HUES6 (cell line): ENCODE data around the gene IFNA13.
"Not testable (repeated sequence)": the region's sequence is repeated elsewhere in the genome, so short reads cannot be mapped to it uniquely, and the experiment has no call there.

ENCODE experiments used
- H3K27ac ChIP-seq: 2 replicates; pipeline ENCODE4 v1.7.0; 2013; ENCODE audit warnings: low read depth, mild to moderate bottlenecking, low read length, inconsistent platforms
- H3K27me3 ChIP-seq: 2 replicates; pipeline ENCODE4 v1.6.1; 2013; ENCODE audit warnings: low read length; ENCODE audit not compliant: control insufficient read depth, insufficient read depth
- H3K36me3 ChIP-seq: 2 replicates; pipeline ENCODE4 v1.6.1; 2013; ENCODE audit warnings: low read length; ENCODE audit not compliant: control insufficient read depth, insufficient read depth
- H3K4me1 ChIP-seq: 2 replicates; pipeline ENCODE4 v1.6.1; 2013; ENCODE audit warnings: low read length; ENCODE audit not compliant: control insufficient read depth, insufficient read depth
- H3K4me3 ChIP-seq: 2 replicates; pipeline ENCODE4 v1.5.1; 2013; ENCODE audit warnings: low read depth, low read length
- H3K9ac ChIP-seq: one replicate; pipeline ENCODE4 v1.6.1; 2013; ENCODE audit warnings: mild to moderate bottlenecking, low read length
- H3K9me3 ChIP-seq: 2 replicates; pipeline ENCODE4 v1.6.1; 2013; ENCODE audit warnings: low read depth, low read length; ENCODE audit not compliant: control insufficient read depth, insufficient read depth

IFNA13 gene

DNA sequence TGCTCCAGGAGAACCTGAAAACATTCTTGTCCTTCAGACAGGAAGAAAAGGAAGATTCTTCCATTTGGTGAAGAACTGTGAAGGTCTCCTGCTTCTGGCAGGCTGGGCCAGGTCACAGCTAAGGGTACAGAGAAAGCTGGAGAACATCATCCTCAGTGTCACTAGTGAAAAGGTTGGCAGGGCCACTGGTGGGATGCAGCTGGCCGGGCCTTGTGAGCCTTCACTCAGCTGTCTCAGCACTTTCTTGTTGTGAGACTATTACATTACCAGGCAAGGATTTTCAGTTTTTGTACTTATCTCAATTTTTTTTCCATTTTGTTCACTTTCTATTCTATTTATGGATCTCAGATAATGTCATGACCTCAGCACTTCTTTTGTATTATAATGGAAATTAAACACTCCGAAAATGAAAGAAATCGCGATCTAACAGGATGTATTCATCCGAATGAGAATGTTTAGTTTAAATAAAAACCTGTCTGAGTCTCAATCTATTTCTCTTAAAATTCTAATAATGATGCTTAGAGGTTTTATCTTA, 31.2 kb upstream of the IFNA13 start:
- Histone ChIP-seq H3K4me3 (no peak overlapping the region), H3K9me3 (no peaks in the 10 kb centered on the region), H3K9ac (no peak overlapping the region), H3K4me1 (no peaks in the 10 kb centered on the region), H3K36me3 (no peaks in the 10 kb centered on the region), H3K27me3 (peaks cover 70% of the 10 kb centered on the region), H3K27ac (no peak overlapping the region)

DNA sequence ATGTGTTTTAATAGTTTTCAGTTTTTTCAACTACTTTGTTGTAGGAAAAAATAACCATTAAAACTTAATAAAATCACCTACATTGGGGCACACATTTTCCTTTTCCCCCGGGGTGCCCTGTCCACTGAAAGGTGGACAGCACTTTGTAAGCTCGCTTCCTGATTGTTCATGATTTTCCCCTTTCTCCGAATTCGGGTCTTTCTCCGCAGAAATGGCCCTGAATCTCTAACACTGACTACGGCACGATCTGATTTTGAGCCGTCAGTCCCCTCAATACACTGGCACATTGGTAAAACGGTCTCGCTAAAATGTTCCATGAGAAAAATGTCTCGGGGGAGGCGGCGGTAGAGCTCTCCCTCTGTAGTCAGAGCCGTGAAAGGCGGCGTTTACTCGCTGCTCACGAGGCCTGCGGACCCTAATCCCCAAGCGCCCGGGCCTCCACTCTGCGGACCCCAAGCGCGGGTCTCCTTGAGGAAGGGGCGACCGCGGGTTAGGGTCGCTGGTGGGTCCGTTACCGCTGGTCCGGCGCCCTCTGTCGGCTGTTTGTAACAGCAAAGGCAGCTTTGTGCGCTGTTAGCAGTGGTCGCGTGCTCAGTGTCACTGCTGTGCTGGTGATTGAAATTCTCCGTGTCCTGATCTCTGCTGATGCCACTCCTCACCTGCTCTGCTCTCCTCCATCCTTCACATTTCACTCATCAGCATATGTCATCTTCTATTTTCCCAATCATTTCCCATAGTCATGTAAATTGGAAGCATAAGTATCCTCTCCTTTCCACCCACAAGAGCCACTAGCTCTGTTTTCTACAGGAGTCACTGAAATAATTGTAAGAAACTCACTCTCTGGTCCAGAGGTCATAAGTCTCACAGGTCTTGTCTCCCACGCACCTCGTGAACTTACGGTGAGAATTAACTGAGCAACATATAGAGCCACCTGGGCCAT, 28.2 kb upstream of the IFNA13 start:
- no peaks in the 10 kb centered on the region for H3K36me3 ChIP-seq
- no peak overlapping the region for H3K9ac ChIP-seq
- no peaks in the 10 kb centered on the region for H3K4me1 ChIP-seq
- H3K9me3 ChIP-seq = no peaks in the 10 kb centered on the region
- peaks cover 53% of the 10 kb centered on the region for H3K27me3 ChIP-seq
- H3K27ac ChIP-seq = no peak overlapping the region
- peak overlapping the region; percentile 49 for H3K4me3 ChIP-seq

DNA sequence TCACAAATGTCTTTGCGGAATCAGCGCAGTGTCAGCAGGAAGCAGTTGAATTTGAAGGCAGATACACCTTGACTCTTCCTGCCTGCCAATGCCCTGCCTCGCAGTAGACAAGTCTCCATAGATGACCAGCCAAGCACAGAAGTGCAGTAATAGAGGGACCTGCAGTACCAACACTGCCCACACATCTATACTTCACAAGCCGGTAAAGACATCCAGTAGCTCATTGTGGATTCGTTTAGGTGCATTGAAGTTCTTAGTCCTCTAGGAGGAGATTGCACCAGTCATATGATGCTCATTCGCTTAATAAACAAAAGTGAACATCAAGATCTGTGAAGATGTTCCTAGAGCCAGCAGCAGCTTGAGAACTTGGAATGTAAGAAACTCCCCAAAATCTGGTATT, 24.4 kb upstream of the IFNA13 start:
- Histone ChIP-seq H3K27ac (no peak overlapping the region), H3K4me3 (no peak overlapping the region), H3K4me1 (no peaks in the 10 kb centered on the region), H3K9ac (no peak overlapping the region), H3K27me3 (peaks cover 34% of the 10 kb centered on the region), H3K9me3 (no peaks in the 10 kb centered on the region), H3K36me3 (no peaks in the 10 kb centered on the region)

DNA sequence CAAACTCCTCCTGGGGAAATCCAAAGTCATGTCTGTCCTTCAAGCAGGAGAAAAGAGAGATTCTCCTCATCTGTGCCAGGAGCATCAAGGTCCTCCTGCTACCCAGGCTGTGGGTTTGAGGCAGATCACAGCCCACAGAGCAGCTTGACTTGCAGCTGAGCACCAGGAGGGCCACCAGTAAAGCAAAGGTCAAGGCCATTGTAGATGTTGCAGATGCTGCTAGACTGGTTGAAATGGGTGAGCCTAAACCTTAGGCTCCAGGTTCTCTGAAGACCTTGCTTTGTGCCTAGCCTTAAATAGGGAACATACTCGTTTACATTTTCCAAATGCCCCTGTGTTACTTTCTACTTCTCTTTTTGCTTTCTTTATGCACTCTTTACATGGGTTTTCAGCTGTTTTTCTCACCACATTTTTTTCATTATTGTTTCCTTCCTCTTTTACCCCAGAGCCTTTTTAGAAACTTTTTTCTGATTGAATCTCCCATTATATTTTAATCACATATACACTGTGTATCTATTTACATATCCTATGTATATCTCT, 17.3 kb upstream of the IFNA13 start, which contains the start of gene IFNA2:
Gene IFNA2, minus strand, starts transcription at position 268 of the 540 bp plus-strand sequence. Its CDS starts 69 bp downstream, at position 199.
- Histone ChIP-seq H3K27me3 (no peaks in the 10 kb centered on the region), H3K9ac (no peak within 1 kb of the TSS), H3K4me1 (peaks cover 9% of the 10 kb centered on the region), H3K4me3 (no peak within 1 kb of the TSS), H3K27ac (no peak within 1 kb of the TSS), H3K9me3 (no peaks in the 10 kb centered on the region), H3K36me3 (no peaks in the 10 kb centered on the region)

DNA sequence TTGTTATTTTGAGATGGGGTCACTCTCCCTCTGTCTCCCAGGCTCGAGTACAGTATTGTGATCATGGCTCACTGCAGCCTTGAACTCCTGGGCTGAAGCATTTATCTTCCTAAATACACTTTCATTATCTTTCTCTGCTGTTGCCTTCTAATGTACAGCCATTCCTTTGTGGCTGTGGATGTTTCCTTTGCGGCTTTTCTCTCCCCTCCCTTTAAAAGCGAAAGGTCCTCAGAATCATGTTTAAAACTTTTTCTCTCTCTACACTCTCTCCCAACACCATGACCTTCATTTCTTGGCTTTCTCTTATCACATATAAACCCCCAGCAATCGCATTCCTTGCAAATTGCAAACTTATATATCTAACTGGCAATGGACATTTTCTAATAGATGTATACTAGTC, 15.8 kb upstream of the IFNA13 start:
- Histone ChIP-seq H3K9ac (no peak overlapping the region), H3K4me1 (peaks cover 9% of the 10 kb centered on the region), H3K9me3 (no peaks in the 10 kb centered on the region), H3K4me3 (no peak overlapping the region), H3K27me3 (no peaks in the 10 kb centered on the region), H3K36me3 (no peaks in the 10 kb centered on the region), H3K27ac (no peak overlapping the region)

DNA sequence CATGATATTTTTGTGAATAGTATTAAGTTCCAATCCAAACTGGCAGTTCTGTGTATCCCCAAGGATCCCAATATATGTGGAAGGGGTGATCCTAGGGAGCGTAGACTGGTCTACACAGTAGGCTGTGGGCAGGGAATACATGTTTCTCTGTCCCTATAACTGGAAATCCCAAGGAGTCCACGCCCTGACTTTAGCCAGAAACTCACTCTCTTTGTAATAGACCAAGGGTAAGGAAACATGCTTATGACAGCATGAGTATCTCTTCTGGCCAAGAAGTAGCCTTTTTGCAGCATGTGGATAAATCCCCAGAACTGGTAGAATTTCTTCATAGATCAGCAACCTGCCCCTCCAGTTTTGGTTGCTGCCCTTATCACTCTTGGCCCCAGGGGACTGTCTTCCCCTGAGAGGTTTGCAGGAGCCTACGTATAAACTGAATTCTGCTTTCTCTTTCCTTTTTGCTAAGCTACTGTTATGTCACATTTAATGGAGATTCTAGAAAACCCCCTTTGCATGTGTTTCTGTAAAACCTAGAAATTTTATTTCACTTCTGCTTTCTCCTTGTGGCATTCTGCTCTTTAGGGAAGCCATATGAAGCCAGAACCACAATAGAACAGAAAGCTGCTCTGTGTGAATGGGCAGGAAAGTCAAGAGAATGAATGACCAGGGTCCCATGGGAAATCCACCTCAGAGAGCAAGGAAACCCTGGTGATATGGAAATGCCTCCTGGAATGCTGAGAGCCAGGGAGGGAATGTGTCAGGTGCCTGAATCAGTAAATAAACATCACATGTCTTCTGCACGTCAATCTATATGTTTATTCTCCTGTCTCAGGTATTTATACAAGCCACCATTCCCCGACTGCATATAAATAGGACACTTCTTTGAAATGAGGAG, 13.8 kb upstream of the IFNA13 start:
- no peaks in the 10 kb centered on the region for H3K27me3 ChIP-seq
- no peak overlapping the region for H3K27ac ChIP-seq
- H3K4me1 ChIP-seq = peaks cover 9% of the 10 kb centered on the region
- no peak overlapping the region for H3K9ac ChIP-seq
- H3K4me3 ChIP-seq = no peak overlapping the region
- H3K36me3 ChIP-seq = no peaks in the 10 kb centered on the region
- no peaks in the 10 kb centered on the region for H3K9me3 ChIP-seq

DNA sequence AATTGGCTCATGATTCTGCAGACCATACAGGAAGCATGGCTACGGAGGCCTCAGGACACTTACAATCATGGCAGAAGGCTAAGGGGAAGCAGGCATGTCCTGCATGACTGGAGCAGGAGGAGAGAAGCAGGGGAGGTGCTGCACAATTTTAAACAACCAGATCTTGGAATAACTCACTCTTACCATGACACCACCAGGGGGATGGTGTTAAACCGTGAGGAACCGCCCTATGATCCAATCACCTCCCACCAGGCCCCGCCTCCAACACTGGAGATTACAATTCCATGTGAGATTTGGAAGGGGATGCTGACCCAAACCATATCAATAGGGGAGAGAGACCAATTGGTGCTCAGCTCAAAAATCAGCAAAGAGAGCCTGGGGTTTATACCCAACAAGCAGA, 3.6 kb upstream of the IFNA13 start:
- not testable (repeated sequence) for H3K36me3 ChIP-seq, H3K9ac ChIP-seq, H3K4me1 ChIP-seq, H3K9me3 ChIP-seq, H3K27ac ChIP-seq, H3K4me3 ChIP-seq, H3K27me3 ChIP-seq

DNA sequence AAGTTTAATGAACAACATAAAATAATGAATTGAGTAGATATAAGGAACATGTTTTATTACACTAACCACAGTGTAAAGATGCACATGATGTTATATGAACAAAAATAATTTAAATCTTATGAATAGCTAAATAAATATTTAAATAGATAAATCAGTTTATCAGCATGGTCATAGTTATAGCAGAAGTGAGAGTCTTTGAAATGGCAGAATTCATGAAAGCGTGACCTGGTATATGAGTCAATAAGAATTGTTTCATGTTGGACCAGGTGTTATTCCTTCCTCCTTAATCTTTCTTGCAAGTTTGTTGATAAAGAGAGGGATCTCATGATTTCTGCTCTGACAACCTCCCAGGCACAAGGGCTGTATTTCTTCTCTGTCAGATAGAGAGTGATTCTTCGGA, 688 bp downstream of the IFNA13 start:
- not testable (repeated sequence) for H3K9me3 ChIP-seq, H3K9ac ChIP-seq, H3K4me3 ChIP-seq, H3K27me3 ChIP-seq, H3K27ac ChIP-seq, H3K36me3 ChIP-seq, H3K4me1 ChIP-seq

DNA sequence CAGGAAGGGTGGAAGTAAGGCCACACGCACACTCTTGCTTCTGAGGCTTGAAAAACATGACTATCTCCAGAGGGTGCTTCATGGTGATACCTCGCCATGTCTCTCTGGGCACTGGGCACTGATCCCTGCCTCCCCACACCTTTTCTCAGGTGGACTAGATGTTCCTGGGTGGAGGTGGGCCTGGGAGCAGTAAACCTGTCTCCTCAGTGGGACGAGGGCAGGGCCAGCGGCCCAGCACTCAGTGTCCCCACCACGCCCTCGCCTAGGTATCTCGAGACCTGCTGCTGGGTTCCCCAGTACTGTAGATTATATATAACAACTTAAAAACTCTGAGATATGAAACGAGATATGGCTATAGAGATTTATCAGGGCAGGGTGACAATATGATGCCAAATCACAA, 5.6 kb downstream of the IFNA13 start:
- H3K9ac ChIP-seq = no peak overlapping the region
- H3K27ac ChIP-seq = no peak overlapping the region
- H3K36me3 ChIP-seq = no peaks in the 10 kb centered on the region
- no peaks in the 10 kb centered on the region for H3K4me1 ChIP-seq
- H3K4me3 ChIP-seq = no peak overlapping the region
- no peaks in the 10 kb centered on the region for H3K9me3 ChIP-seq
- H3K27me3 ChIP-seq = no peaks in the 10 kb centered on the region

DNA sequence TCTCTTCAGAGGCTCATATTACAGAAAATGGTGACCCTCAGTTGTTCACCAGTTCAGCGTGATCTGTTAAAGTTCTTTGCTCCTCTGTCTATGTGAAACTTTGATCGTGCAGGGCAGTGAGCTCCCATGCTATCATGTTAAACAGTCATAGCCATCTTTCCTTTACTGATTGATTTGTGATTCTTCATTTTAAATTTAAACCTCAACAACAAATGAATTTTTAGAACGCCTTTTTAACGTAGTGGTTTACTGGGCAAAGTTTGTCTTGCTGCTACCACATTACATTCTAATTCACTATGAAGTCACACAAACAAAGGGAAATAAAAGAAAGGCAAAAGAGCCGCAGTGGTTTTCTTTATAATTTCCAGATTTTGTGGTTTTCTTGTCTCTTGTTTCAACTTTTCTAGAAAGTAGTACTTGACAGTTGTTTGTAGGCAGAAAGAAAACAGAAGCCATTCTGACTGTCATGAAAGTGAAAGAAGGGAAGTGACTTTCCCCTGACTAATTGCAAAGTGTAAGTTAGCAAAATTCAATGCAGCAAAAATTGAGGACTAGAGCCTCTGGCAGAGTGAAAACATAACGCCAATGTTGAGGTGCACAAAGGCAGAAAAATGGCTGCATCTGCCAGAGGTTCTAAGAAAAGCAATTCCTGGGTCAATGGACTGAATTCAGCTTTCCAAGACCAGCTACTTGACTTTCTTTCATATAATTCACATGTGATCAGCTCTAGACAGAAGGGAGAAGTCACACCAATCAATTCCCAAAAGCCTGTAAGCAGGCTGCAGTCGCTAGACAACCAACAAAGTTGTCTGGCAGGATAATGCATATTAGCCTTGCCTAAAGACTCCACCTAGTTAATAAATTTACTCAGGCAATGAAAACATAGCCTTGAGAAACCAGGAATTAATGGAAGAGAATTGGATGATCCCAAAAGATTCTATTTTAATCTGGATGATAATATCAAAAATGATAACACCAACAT, 10.1 kb downstream of the IFNA13 start:
- Histone ChIP-seq H3K27ac (no peak overlapping the region), H3K9me3 (peaks cover 3% of the 10 kb centered on the region; the same call in 1 of the 2 replicates), H3K4me3 (no peak overlapping the region), H3K27me3 (no peaks in the 10 kb centered on the region), H3K4me1 (no peaks in the 10 kb centered on the region), H3K36me3 (no peaks in the 10 kb centered on the region), H3K9ac (no peak overlapping the region)
